Left lung (tissue), 10 donors: ENCODE data around the gene USP49. TPM values are rescaled to one million over a fixed set of nuclear protein-coding genes. Genes with fewer than 3 reads are reported as not detected.

Experiments
- ATAC-seq: fragments of 200-7000 bp; cut with Tn5 transposase; one replicate; pipeline ENCODE4 v1.9.1; 2020; ENCODE audit warnings: moderate library complexity
- DNase-seq, 4 donors: peaks; one replicate each; pipeline ENCODE4 v3.0.0-alpha.2; 2013 to 2020
- H3K27ac ChIP-seq, 2 donors: fragments of 200-600 bp; sonication (generic) in 1 of 2; one replicate each; pipeline versions ENCODE4 v1.5.0 to v1.8.0; 2020 to 2021
- H3K27me3 ChIP-seq, 2 donors: fragments of 200-600 bp; sonication (generic) in 1 of 2; one replicate each; pipeline versions ENCODE4 v1.5.0 to v1.8.0; 2020 to 2021
- H3K36me3 ChIP-seq, 2 donors: fragments of 200-600 bp; sonication (generic) in 1 of 2; one replicate each; pipeline versions ENCODE4 v1.5.0 to v1.8.0; 2020 to 2021
- H3K4me1 ChIP-seq, 2 donors: fragments of 200-600 bp; one replicate each; pipeline ENCODE4 v1.8.0; 2021
- H3K4me3 ChIP-seq, 2 donors: fragments of 200-600 bp; sonication (generic) in 1 of 2; one replicate each; pipeline versions ENCODE4 v1.5.0 to v1.8.0; 2020 to 2021; ENCODE audit warnings: mild to moderate bottlenecking in 1 of 2
- H3K9me3 ChIP-seq, 2 donors: fragments of 200-600 bp; sonication (generic) in 1 of 2; one replicate each; pipeline versions ENCODE4 v1.5.0 to v1.8.0; 2020 to 2021
- intact Hi-C, 2 donors: fragments of 100-400 bp; cut with DNase I; formaldehyde crosslinking; loops; one replicate each; pipeline versions ENCODE4 v1.11.2 to v1.14.2; 2022
- polyA plus RNA-seq, 6 donors: library from polyadenylated mRNA; unstranded; fragments of 120-200 nt; gene quantifications; one replicate each; pipeline ENCODE4 v1.2.1, GENCODE V29; 2013; ENCODE audit not compliant: insufficient read length in 6 of 6
- total RNA-seq, 2 donors: library from RNA; stranded (reverse); fragmentation: NEBNext Ultra II Directional; extraction: Animal tissue kit (Norgen Biotek cat#: 25700); gene quantifications; one replicate each; pipeline ENCODE4 v1.2.1, GENCODE V29; 2021
- TF ChIP-seq, protein P1 (sequence below), 2 donors: fragments of 200-600 bp; sonication (generic) in 1 of 2; IDR thresholded peaks; one replicate each; pipeline versions ENCODE4 v1.5.0 to v1.8.0; 2021; ENCODE audit warnings: antibody characterized with exemption in 2 of 2
- donor health status: DM: no; HTN: yes; CAD: no.
- donor health status: DM: no; HTN: no; CAD: no.

The USP49 gene
- total and polyA plus RNA-seq, 8 donors = 3.8 to 16.4 (median 13.2) TPM

DNA sequence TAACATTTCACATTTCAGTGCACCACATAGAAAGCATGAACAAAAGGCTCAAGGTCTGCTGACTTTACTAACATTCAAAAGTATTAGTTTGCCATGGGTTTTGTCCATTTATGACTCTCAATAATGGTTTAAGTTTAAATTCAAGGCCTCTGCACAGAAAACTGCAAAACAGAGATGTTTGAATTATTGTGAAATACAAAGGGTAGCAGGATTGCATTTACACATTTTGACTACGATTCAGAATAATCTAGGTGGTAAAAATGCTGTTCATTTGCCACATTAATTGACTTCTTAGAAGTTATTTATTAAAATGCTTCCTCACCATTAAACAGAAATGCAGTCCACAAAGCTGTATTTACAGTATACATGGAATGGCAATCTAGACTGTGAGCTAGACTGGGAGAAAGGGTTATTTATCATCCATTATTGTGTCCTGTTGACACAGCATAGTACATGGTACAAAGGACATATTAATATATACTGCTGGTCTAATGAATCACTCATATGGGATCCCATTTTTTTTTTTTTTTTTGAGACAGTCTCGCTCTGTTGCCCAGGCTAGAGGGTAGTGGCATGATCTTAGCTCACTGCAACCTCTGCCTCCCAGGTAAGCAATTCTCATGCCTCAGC lies 18.0 kb downstream of the USP49 start:
- no peak overlapping the region for H3K4me3 ChIP-seq
- DNase-seq (no peak), ATAC-seq (no peak)
- H3K27ac ChIP-seq = no peak overlapping the region
- TF ChIP-seq, protein P1, sequence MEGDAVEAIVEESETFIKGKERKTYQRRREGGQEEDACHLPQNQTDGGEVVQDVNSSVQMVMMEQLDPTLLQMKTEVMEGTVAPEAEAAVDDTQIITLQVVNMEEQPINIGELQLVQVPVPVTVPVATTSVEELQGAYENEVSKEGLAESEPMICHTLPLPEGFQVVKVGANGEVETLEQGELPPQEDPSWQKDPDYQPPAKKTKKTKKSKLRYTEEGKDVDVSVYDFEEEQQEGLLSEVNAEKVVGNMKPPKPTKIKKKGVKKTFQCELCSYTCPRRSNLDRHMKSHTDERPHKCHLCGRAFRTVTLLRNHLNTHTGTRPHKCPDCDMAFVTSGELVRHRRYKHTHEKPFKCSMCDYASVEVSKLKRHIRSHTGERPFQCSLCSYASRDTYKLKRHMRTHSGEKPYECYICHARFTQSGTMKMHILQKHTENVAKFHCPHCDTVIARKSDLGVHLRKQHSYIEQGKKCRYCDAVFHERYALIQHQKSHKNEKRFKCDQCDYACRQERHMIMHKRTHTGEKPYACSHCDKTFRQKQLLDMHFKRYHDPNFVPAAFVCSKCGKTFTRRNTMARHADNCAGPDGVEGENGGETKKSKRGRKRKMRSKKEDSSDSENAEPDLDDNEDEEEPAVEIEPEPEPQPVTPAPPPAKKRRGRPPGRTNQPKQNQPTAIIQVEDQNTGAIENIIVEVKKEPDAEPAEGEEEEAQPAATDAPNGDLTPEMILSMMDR (IDR thresholded peaks at IDR 0.05) = no peak
- no peaks in the 10 kb centered on the region for H3K27me3 ChIP-seq
- no peaks in the 10 kb centered on the region for H3K9me3 ChIP-seq
- intact Hi-C loops = no loop called here
- H3K4me1 ChIP-seq = no peaks in the 10 kb centered on the region
- H3K36me3 ChIP-seq = no peaks in the 10 kb centered on the region

- no peak overlapping the region for H3K27ac ChIP-seq
- no peaks in the 10 kb centered on the region for H3K27me3 ChIP-seq
- no peak overlapping the region for H3K4me3 ChIP-seq
- TF ChIP-seq, protein P1 (IDR thresholded peaks at IDR 0.05) = no peak
- ATAC-seq = no peak
- no peaks in the 10 kb centered on the region for H3K36me3 ChIP-seq
- intact Hi-C loops = no loop called here
- no peak for DNase-seq
- H3K9me3 ChIP-seq = no peaks in the 10 kb centered on the region
- H3K4me1 ChIP-seq = no peaks in the 10 kb centered on the region
Observed at GRCh38 chr6:41874741-41875140, 20.4 kb downstream of the USP49 start.

DNA sequence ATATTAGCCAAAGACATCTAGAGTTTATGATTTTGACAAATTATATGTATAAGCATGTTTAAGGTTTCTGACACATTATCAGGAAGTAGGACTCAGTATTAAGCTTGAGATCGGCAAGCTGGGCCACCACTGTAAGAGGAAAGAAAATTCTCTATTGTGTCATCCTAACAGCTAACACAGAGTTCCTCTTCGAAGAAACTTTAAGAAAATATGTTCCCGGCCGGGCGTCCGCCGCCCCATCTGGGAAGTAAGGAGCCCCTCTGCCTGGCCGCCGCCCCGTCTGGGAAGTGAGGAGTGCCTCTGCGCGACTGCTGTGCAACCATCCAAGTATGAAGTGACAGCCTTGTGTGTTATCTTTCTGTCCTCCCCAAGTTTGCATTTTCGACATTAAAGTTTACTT lies 23.0 kb downstream of the USP49 start:
- intact Hi-C loops = no loop called here
- Histone ChIP-seq H3K4me1 (no peaks in the 10 kb centered on the region), H3K4me3 (no peak overlapping the region), H3K9me3 (no peaks in the 10 kb centered on the region), H3K27me3 (no peaks in the 10 kb centered on the region), H3K27ac (peak overlapping the region in 1 of 2 donors; percentile 41), H3K36me3 (no peaks in the 10 kb centered on the region)
- peak; percentile 25 for ATAC-seq
- TF ChIP-seq, protein P1 (IDR thresholded peaks at IDR 0.05) = no peak
- peak in 2 of 4 donors; percentile 36 to 76 for DNase-seq

DNA sequence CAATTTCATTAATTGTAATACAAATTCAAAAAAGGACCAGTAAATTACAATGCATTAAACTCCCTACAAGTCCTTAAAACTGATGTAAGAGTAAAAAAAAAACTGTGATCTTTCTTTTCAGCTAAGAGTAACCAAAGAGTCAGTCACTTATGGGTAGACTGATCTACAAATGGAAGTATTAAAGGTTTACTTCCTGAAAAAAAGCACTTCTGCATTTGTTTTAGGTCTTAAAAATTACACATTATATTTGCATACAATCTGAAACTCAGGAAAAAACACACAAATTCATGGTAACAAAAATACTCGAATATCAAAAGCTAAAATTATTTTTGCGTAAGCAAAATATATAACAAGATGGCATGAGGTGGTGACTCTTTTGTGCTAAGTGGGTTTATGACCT lies 23.5 kb downstream of the USP49 start:
- ATAC-seq (no peak), DNase-seq (no peak)
- TF ChIP-seq, protein P1 (IDR thresholded peaks at IDR 0.05) = no peak
- no peak overlapping the region for H3K4me3 ChIP-seq
- H3K4me1 ChIP-seq = no peaks in the 10 kb centered on the region
- peak overlapping the region in 1 of 2 donors; percentile 41 for H3K27ac ChIP-seq
- H3K27me3 ChIP-seq = no peaks in the 10 kb centered on the region
- no peaks in the 10 kb centered on the region for H3K9me3 ChIP-seq
- intact Hi-C loops = no loop called here
- H3K36me3 ChIP-seq = no peaks in the 10 kb centered on the region

DNA sequence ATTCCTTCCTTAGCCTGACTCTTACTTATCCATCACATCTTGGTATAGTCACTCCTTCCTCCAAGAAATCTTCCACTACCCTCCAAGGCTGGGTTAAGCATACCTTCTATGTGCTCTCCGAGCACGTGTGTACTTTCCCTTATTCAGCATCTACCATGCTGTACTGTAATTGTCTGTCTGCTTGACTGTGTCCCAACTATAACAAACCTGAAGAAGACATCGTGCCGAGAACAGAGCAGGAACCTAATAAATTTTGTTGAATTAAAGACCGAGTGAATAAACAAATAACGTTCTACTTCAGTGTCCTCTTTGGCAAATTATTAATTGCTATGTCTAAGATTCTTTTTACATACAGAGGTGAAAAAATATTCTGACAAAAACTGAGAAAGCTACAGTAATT lies 35.8 kb downstream of the USP49 start:
- H3K27me3 ChIP-seq = no peaks in the 10 kb centered on the region
- ATAC-seq (no peak), DNase-seq (no peak)
- intact Hi-C loops = no loop called here
- no peaks in the 10 kb centered on the region for H3K9me3 ChIP-seq
- no peak overlapping the region for H3K4me3 ChIP-seq
- no peak overlapping the region for H3K27ac ChIP-seq
- no peaks in the 10 kb centered on the region for H3K4me1 ChIP-seq
- no peaks in the 10 kb centered on the region for H3K36me3 ChIP-seq
- TF ChIP-seq, protein P1 (IDR thresholded peaks at IDR 0.05) = no peak
